ENCODE data around the gene TBC1D4.

The TBC1D4 gene

GRCh38 chr13:75347925-75348324 lies 134.0 kb downstream of the TBC1D4 start:
- peak; percentile 63 for DNase-seq (ENCODE audit: low read depth)
- no peak overlapping the region for H3K4me3 ChIP-seq (ENCODE audit: low read length)
- TF ChIP-seq CTCF (IDR thresholded peaks at IDR 0.05; ENCODE audit: insufficient read depth, low read depth, low read length, missing control alignments) = no peak

- no peak for DNase-seq (ENCODE audit: low read depth)
- no peak for TF ChIP-seq CTCF (IDR thresholded peaks at IDR 0.05; ENCODE audit: insufficient read depth, low read depth, low read length, missing control alignments)
- H3K4me3 ChIP-seq (ENCODE audit: low read length) = no peak overlapping the region
Observed at GRCh38 chr13:75347457-75347856, 134.5 kb downstream of the TBC1D4 start.

- no peak overlapping the region for H3K4me3 ChIP-seq (ENCODE audit: low read length)
- TF ChIP-seq CTCF (IDR thresholded peaks at IDR 0.05; ENCODE audit: insufficient read depth, low read depth, low read length, missing control alignments) = no peak
- DNase-seq (ENCODE audit: low read depth) = peak; percentile 15
Observed at GRCh38 chr13:75345193-75345592, 136.8 kb downstream of the TBC1D4 start.

DNA sequence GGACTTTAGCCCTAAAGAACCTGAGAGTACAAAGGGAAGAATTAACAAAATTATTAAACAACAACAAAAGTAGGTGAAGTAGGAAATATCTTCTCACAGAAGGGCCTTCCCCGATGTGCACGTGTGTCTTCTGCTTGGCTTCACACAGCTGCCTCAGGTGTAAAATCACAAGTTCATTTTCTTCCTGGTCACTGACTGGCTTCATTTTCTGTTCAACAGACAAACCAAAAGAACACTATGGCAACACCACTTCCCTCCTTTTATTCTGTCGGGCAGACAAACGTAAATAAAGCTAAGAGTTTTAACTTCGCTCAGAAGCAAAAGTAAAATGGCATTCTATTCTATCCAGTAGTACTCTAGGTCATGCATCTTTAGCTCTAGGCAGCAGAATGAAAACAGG lies 140.9 kb downstream of the TBC1D4 start:
- no peak for DNase-seq (ENCODE audit: low read depth)
- no peak overlapping the region for H3K4me3 ChIP-seq (ENCODE audit: low read length)
- TF ChIP-seq CTCF (IDR thresholded peaks at IDR 0.05; ENCODE audit: insufficient read depth, low read depth, low read length, missing control alignments) = no peak

DNA sequence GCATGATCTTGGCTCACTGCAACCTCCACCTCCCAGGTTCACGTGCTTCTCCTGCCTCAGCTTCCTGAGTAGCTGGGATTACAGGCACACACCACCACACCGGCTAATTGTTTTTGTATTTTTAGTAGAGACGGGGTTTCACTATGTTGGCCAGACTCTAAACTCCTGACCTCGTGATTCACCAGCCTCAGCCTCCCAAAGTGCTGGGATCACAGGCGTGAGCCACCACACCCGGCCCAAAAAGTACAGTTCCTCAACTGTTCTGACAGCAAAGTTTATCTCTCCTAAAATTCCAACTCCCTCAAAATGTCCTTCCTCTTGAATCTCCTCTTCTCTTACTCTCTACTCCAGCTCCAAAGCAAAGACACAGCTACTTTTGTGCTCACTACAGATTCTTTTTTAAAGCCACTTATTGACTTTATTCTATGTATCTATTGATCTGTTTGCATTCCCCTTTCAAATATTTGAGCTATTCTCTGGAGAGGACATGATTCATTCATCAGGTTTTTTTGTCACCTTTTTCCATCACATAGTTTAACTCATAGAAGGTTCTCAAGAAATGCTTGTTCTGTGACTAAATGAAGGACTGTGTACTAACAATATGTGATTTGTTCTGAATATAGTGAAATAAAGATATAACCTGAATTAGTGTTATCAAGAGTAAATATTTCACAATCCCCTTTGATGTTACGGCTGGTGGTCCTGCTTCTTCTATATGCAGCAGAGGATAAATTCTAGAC lies 142.2 kb downstream of the TBC1D4 start:
- no peak overlapping the region for H3K4me3 ChIP-seq (ENCODE audit: low read length)
- no peak for DNase-seq (ENCODE audit: low read depth)
- no peak for TF ChIP-seq CTCF (IDR thresholded peaks at IDR 0.05; ENCODE audit: insufficient read depth, low read depth, low read length, missing control alignments)

GRCh38 chr13:75334634-75335447 lies 147.1 kb downstream of the TBC1D4 start:
- no peak overlapping the region for H3K4me3 ChIP-seq (ENCODE audit: low read length)
- no peak for TF ChIP-seq CTCF (IDR thresholded peaks at IDR 0.05; ENCODE audit: insufficient read depth, low read depth, low read length, missing control alignments)
- DNase-seq (ENCODE audit: low read depth) = no peak
